ENCODE results near the gene CD151.

CD151 gene

DNA sequence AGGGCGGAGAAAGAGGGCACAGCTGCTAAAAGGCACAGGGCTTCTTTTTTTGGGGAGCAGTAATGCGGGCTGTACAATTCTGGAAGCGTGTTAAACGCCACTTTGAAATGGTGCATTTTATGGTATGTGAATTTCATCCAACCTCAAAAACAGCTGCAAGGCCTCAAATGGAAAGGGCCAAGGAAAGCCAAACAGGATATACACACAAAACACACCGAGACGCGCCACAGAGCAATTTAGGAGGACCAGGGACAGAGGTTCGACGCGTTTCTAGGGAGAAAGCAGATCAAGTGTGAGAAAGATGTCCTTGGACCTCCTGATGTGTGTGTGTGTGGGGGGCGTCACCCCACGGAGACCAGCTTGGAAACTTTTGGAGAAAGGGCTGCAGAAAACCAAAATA lies 41.0 kb downstream of the CD151 start:
- H3K4me3 ChIP-seq (ENCODE audit: low read depth, low read length), result no peak overlapping the region
- TF ChIP-seq, protein P1, sequence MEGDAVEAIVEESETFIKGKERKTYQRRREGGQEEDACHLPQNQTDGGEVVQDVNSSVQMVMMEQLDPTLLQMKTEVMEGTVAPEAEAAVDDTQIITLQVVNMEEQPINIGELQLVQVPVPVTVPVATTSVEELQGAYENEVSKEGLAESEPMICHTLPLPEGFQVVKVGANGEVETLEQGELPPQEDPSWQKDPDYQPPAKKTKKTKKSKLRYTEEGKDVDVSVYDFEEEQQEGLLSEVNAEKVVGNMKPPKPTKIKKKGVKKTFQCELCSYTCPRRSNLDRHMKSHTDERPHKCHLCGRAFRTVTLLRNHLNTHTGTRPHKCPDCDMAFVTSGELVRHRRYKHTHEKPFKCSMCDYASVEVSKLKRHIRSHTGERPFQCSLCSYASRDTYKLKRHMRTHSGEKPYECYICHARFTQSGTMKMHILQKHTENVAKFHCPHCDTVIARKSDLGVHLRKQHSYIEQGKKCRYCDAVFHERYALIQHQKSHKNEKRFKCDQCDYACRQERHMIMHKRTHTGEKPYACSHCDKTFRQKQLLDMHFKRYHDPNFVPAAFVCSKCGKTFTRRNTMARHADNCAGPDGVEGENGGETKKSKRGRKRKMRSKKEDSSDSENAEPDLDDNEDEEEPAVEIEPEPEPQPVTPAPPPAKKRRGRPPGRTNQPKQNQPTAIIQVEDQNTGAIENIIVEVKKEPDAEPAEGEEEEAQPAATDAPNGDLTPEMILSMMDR (IDR thresholded peaks at IDR 0.05; ENCODE audit: low read depth, low read length), result no peak

GRCh38 chr11:875203-875602 lies 42.5 kb downstream of the CD151 start:
- H3K4me3 ChIP-seq (ENCODE audit: low read depth, low read length), result no peak overlapping the region
- TF ChIP-seq, protein P1 (IDR thresholded peaks at IDR 0.05; ENCODE audit: low read depth, low read length), result no peak

DNA sequence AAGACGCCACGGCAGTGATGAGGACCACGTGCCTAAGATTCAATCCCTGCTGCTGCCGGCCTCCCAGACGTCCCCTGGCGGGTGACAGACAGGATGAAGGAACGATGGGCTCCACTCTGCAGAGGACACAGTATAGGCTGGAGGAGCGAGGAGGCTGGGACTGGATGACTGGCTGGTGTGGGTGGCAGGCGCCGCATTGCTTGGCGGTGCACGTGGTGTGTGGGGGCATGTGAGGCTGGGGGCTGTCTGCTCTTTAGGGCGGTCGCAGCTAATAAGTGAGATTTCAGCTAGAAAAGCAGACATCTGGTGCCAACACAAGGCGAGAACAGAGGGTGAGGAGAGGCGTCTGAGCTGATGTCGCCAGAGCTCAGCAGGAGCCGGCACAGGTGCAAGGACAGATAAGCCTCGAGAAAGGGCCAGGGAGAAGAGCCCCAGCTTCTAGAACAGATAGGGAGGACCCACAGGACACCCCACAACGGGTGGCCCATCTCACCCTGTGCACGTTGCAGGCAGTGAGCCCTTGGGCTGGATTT lies 43.1 kb downstream of the CD151 start:
- H3K4me3 ChIP-seq (ENCODE audit: low read depth, low read length), result no peak overlapping the region
- TF ChIP-seq, protein P1 (IDR thresholded peaks at IDR 0.05; ENCODE audit: low read depth, low read length), result no peak

DNA sequence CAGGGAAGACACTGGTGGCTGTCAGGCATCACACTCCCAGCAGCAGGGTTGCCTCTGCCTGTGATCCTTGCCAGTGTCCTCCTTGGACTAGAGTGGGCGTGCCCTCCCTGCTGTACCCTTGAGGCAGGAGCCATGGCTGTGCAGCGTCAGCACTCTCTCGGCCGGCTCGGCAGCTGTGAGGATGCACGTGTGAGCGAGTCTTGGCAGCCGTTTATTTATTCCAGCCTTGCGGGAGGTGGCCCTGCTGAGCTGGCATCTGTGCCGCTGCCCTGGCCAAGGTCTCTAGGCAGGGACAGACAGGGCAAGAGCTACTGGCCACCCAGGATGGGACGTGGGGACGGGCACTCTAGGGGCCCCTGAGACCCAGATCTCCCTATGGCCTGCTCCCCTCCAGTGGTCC lies 43.8 kb downstream of the CD151 start:
- TF ChIP-seq, protein P1 (IDR thresholded peaks at IDR 0.05; ENCODE audit: low read depth, low read length), result no peak

GRCh38 chr11:877565-877964 lies 44.8 kb downstream of the CD151 start:
- TF ChIP-seq, protein P1 (IDR thresholded peaks at IDR 0.05; ENCODE audit: low read depth, low read length), result no peak
- no peak overlapping the region for H3K4me3 ChIP-seq (ENCODE audit: low read depth, low read length)

More for the DNA sequence above, 43.8 kb downstream of the CD151 start:
- no peak overlapping the region for H3K4me3 ChIP-seq (ENCODE audit: low read depth, low read length)

- H3K4me3 ChIP-seq (ENCODE audit: low read depth, low read length), result no peak overlapping the region
- TF ChIP-seq, protein P1 (IDR thresholded peaks at IDR 0.05; ENCODE audit: low read depth, low read length), result no peak
These were observed 47.7 kb downstream of the CD151 start for GRCh38 chr11:880447-880846.

GRCh38 chr11:882596-882995 lies 49.8 kb downstream of the CD151 start:
- H3K4me3 ChIP-seq (ENCODE audit: low read depth, low read length), result no peak overlapping the region
- TF ChIP-seq, protein P1 (IDR thresholded peaks at IDR 0.05; ENCODE audit: low read depth, low read length), result no peak

Measured in WI38 (cell line).